ENCODE data around the gene DUSP9. TPM values are rescaled to one million over a fixed set of nuclear protein-coding genes. Genes with fewer than 3 reads are reported as not detected.

DUSP9 gene
- total RNA-seq, 1 donor from 2014 or later, result 0.20 TPM

GRCh38 chrX:153650959-153651358 lies 4.0 kb downstream of the DUSP9 start:
- no peak overlapping the region for H3K4me3 Mint-ChIP-seq (ENCODE audit: unreplicated experiment)

GRCh38 chrX:153651540-153652079 lies 4.6 kb downstream of the DUSP9 start:
- H3K27me3 ChIP-seq (ENCODE audit: insufficient read depth, low read length), result peaks cover 9% of the 10 kb centered on the region
- H3K27ac Mint-ChIP-seq (ENCODE audit: unreplicated experiment), result no peak overlapping the region
- TF ChIP-seq CTCF (IDR thresholded peaks at IDR 0.05; ENCODE audit: insufficient read depth, low read depth, low read length) (no peak), EZH2 (IDR thresholded peaks at IDR 0.05; ENCODE audit: insufficient read depth, low read length) (no peak)
- H3K36me3 Mint-ChIP-seq (ENCODE audit: low read depth, unreplicated experiment), result no peaks in the 10 kb centered on the region
- H3K4me1 ChIP-seq (ENCODE audit: insufficient read depth, low read length), result no peaks in the 10 kb centered on the region
- H3K9me3 Mint-ChIP-seq (ENCODE audit: unreplicated experiment), result no peaks in the 10 kb centered on the region
- no peak overlapping the region for H2AFZ ChIP-seq (ENCODE audit: low read depth, low read length)
- no peaks in the 10 kb centered on the region for H3K79me2 ChIP-seq (ENCODE audit: insufficient read depth, low read length)
- H3K27me3 Mint-ChIP-seq (ENCODE audit: low read depth, unreplicated experiment), result peaks cover 10% of the 10 kb centered on the region
- H3K4me3 Mint-ChIP-seq (ENCODE audit: unreplicated experiment), result no peak overlapping the region
- DNase-seq (ENCODE audit: low read depth), result no peak
- H3K9me3 ChIP-seq (ENCODE audit: insufficient read depth, low read depth, low read length), result no peaks in the 10 kb centered on the region
- H3K4me2 ChIP-seq (ENCODE audit: low read length), result no peak overlapping the region
- no peak overlapping the region for H3K9ac ChIP-seq (ENCODE audit: low read length)
- no peak overlapping the region for H3K27ac ChIP-seq (ENCODE audit: low read depth, low read length)
- H3K36me3 ChIP-seq (ENCODE audit: insufficient read depth, low read length), result no peaks in the 10 kb centered on the region
- no peaks in the 10 kb centered on the region for H3K4me1 Mint-ChIP-seq (ENCODE audit: low read depth, unreplicated experiment)
- H3K4me3 ChIP-seq (ENCODE audit: insufficient read depth, low read depth, low read length), result no peak overlapping the region
- FAIRE-seq, result no peak
- H4K20me1 ChIP-seq (ENCODE audit: insufficient read depth, low read length), result no peaks in the 10 kb centered on the region

More at GRCh38 chrX:153650959-153651358, 4.0 kb downstream of the DUSP9 start:
- Histone ChIP-seq H3K79me2 (ENCODE audit: insufficient read depth, low read length) (no peaks in the 10 kb centered on the region), H2AFZ (ENCODE audit: low read depth, low read length) (no peak overlapping the region), H3K36me3 (ENCODE audit: insufficient read depth, low read length) (no peaks in the 10 kb centered on the region), H4K20me1 (ENCODE audit: insufficient read depth, low read length) (no peaks in the 10 kb centered on the region), H3K9me3 (ENCODE audit: insufficient read depth, low read depth, low read length) (no peaks in the 10 kb centered on the region), H3K4me2 (ENCODE audit: low read length) (no peak overlapping the region), H3K27me3 (ENCODE audit: insufficient read depth, low read length) (peaks cover 9% of the 10 kb centered on the region), H3K27ac (ENCODE audit: low read depth, low read length) (no peak overlapping the region), H3K9ac (ENCODE audit: low read length) (no peak overlapping the region), H3K4me3 (ENCODE audit: insufficient read depth, low read depth, low read length) (no peak overlapping the region), H3K4me1 (ENCODE audit: insufficient read depth, low read length) (no peaks in the 10 kb centered on the region)
- Mint-ChIP-seq H3K27ac (ENCODE audit: unreplicated experiment) (no peak overlapping the region), H3K9me3 (ENCODE audit: unreplicated experiment) (no peaks in the 10 kb centered on the region), H3K4me1 (ENCODE audit: low read depth, unreplicated experiment) (no peaks in the 10 kb centered on the region), H3K36me3 (ENCODE audit: low read depth, unreplicated experiment) (no peaks in the 10 kb centered on the region), H3K27me3 (ENCODE audit: low read depth, unreplicated experiment) (peaks cover 15% of the 10 kb centered on the region)
- FAIRE-seq (no peak), DNase-seq (ENCODE audit: low read depth) (no peak)
- TF ChIP-seq EZH2 (IDR thresholded peaks at IDR 0.05; ENCODE audit: insufficient read depth, low read length) (no peak), CTCF (IDR thresholded peaks at IDR 0.05; ENCODE audit: insufficient read depth, low read depth, low read length) (no peak)

- Histone ChIP-seq H3K27ac (ENCODE audit: low read depth, low read length) (no peak overlapping the region), H2AFZ (ENCODE audit: low read depth, low read length) (no peak overlapping the region), H3K9me3 (ENCODE audit: insufficient read depth, low read depth, low read length) (no peaks in the 10 kb centered on the region), H3K4me1 (ENCODE audit: insufficient read depth, low read length) (no peaks in the 10 kb centered on the region), H3K27me3 (ENCODE audit: insufficient read depth, low read length) (no peaks in the 10 kb centered on the region), H3K4me2 (ENCODE audit: low read length) (no peak overlapping the region), H3K4me3 (ENCODE audit: insufficient read depth, low read depth, low read length) (no peak overlapping the region), H4K20me1 (ENCODE audit: insufficient read depth, low read length) (no peaks in the 10 kb centered on the region), H3K9ac (ENCODE audit: low read length) (no peak overlapping the region), H3K36me3 (ENCODE audit: insufficient read depth, low read length) (no peaks in the 10 kb centered on the region), H3K79me2 (ENCODE audit: insufficient read depth, low read length) (no peaks in the 10 kb centered on the region)
- no peak for DNase-seq (ENCODE audit: low read depth)
- Mint-ChIP-seq H3K9me3 (ENCODE audit: unreplicated experiment) (no peaks in the 10 kb centered on the region), H3K36me3 (ENCODE audit: low read depth, unreplicated experiment) (no peaks in the 10 kb centered on the region), H3K27ac (ENCODE audit: unreplicated experiment) (no peak overlapping the region), H3K4me1 (ENCODE audit: low read depth, unreplicated experiment) (no peaks in the 10 kb centered on the region), H3K4me3 (ENCODE audit: unreplicated experiment) (no peak overlapping the region), H3K27me3 (ENCODE audit: low read depth, unreplicated experiment) (peaks cover 10% of the 10 kb centered on the region)
- TF ChIP-seq CTCF (IDR thresholded peaks at IDR 0.05; ENCODE audit: insufficient read depth, low read depth, low read length), result no peak
- FAIRE-seq, result no peak
Observed at GRCh38 chrX:153653556-153653955, 6.6 kb downstream of the DUSP9 start.

All from astrocyte (in vitro differentiated cells and primary cell).